Endodermal cell (in vitro differentiated cells): ENCODE data around the gene SC5D. TPM values are rescaled to one million over a fixed set of nuclear protein-coding genes. Genes with fewer than 3 reads are reported as not detected.
A peak's percentile ranks its signal among the peaks of the same experiment; 100 is the strongest.

Experiments used
- DNase-seq: peaks from one replicate; pipeline ENCODE4 v3.0.0-alpha.2; 2017
- H3K27ac ChIP-seq: 2 replicates; pipeline ENCODE4 v1.5.1; 2013; ENCODE audit warnings: mild to moderate bottlenecking, low read depth, low read length, moderate library complexity
- H3K27me3 ChIP-seq: 2 replicates; pipeline ENCODE4 v1.6.1; 2013; ENCODE audit warnings: mild to moderate bottlenecking, low read length, moderate library complexity; ENCODE audit not compliant: insufficient read depth, control insufficient read depth, poor library complexity, severe bottlenecking
- H3K36me3 ChIP-seq: 2 replicates; pipeline ENCODE4 v1.7.0; 2013; ENCODE audit warnings: mild to moderate bottlenecking, low read length, moderate library complexity; ENCODE audit not compliant: control insufficient read depth, insufficient read depth
- H3K4me1 ChIP-seq: one replicate; pipeline ENCODE4 v1.7.0; 2013; ENCODE audit warnings: low read length; ENCODE audit not compliant: control insufficient read depth, insufficient read depth
- H3K4me3 ChIP-seq: 2 replicates; pipeline ENCODE4 v1.5.1; 2013; ENCODE audit warnings: mild to moderate bottlenecking, low read length, moderate library complexity
- H3K9ac ChIP-seq: 2 replicates; pipeline ENCODE4 v1.6.1; 2013; ENCODE audit warnings: mild to moderate bottlenecking, low read length, moderate library complexity; ENCODE audit not compliant: poor library complexity, severe bottlenecking; ENCODE audit errors: extremely low read depth
- H3K9me3 ChIP-seq: 2 replicates; pipeline ENCODE4 v1.6.1; 2013; ENCODE audit warnings: mild to moderate bottlenecking, low read length, moderate library complexity; ENCODE audit not compliant: control insufficient read depth
- H3K27ac Mint-ChIP-seq: 2 replicates; pipeline ENCODE4 v1.8.0; 2020; ENCODE audit warnings: mixed read lengths
- H3K27me3 Mint-ChIP-seq: 2 replicates; pipeline ENCODE4 v1.8.0; 2021; ENCODE audit warnings: mild to moderate bottlenecking, mixed read lengths; ENCODE audit not compliant: insufficient read depth
- H3K36me3 Mint-ChIP-seq: 2 replicates; pipeline ENCODE4 v1.8.0; 2020; ENCODE audit warnings: low read depth, mixed read lengths
- H3K4me1 Mint-ChIP-seq: 2 replicates; pipeline ENCODE4 v1.8.0; 2020; ENCODE audit warnings: mixed read lengths
- H3K4me3 Mint-ChIP-seq: 2 replicates; pipeline ENCODE4 v1.8.0; 2020; ENCODE audit warnings: mild to moderate bottlenecking, moderate library complexity, mixed read lengths
- H3K9me3 Mint-ChIP-seq: 2 replicates; pipeline ENCODE4 v1.8.0; 2020; ENCODE audit warnings: mild to moderate bottlenecking, mixed read lengths
- WGBS, 2 experiments: methylation state at CpG; one replicate each; pipeline versions ENCODE4 v1.1.5 to v1.1.7; 2013; ENCODE audit warnings: missing lambda C conversion rate in 2 of 2, mixed read lengths in 1 of 2; ENCODE audit not compliant: insufficient coverage in 1 of 2, insufficient read length in 1 of 2; 5-methylcytosine and 5-hydroxymethylcytosine counted together
- total RNA-seq, 2 donors: library from RNA; stranded (reverse); fragmentation: NEBNext Ultra II Directional in 1 of 2; extraction: Animal tissue kit (Norgen Biotek cat#: 25700) in 1 of 2; gene quantifications; 2 replicates in 1 of 2; 3 replicates in 1 of 2; pipeline ENCODE4 v1.2.1, GENCODE V29; 2021
- TF ChIP-seq, protein P1 (sequence below): fragments of 200-600 bp; sonication (generic); conservative IDR thresholded peaks from 2 replicates; pipeline ENCODE4 v1.5.0; 2021; ENCODE audit warnings: antibody characterized with exemption, mild to moderate bottlenecking

Gene SC5D
- total RNA-seq, 2 donors from 2014 or later = 66.0 to 70.9 TPM

DNA sequence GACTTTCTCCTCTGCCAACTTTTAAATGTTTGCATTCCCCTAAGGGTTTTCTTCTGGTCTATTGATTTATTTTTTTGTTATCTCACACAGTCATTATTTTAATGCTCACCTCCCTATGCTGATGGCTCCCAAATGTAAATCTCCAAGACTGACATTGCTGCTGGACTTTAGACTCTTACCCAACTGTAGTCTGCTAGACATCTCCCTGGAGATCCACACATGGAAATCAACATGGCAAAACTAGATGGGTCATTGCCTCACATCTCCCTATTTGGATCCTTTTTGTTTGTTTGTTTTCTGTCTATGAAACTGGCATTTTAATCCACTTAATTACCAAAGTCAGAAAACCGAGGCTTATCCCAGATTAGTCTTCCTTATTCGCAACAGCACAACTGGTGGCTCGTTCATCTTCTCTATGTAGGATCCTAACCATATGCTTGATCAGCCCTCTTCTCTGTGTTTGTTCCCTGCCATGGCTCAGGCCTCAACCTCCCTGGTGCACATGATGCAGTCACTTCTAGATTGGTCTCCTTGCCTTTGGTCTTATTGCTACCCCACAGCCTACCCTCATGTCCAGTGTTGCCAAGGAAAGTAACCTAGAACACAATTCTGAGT, 37.3 kb downstream of the SC5D start:
- no peak overlapping the region for H3K9ac ChIP-seq
- no peaks in the 10 kb centered on the region for H3K4me1 Mint-ChIP-seq
- TF ChIP-seq, protein P1, sequence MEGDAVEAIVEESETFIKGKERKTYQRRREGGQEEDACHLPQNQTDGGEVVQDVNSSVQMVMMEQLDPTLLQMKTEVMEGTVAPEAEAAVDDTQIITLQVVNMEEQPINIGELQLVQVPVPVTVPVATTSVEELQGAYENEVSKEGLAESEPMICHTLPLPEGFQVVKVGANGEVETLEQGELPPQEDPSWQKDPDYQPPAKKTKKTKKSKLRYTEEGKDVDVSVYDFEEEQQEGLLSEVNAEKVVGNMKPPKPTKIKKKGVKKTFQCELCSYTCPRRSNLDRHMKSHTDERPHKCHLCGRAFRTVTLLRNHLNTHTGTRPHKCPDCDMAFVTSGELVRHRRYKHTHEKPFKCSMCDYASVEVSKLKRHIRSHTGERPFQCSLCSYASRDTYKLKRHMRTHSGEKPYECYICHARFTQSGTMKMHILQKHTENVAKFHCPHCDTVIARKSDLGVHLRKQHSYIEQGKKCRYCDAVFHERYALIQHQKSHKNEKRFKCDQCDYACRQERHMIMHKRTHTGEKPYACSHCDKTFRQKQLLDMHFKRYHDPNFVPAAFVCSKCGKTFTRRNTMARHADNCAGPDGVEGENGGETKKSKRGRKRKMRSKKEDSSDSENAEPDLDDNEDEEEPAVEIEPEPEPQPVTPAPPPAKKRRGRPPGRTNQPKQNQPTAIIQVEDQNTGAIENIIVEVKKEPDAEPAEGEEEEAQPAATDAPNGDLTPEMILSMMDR = no peak
- peaks cover 2% of the 10 kb centered on the region for H3K27me3 Mint-ChIP-seq
- H3K27ac ChIP-seq = no peak overlapping the region
- no peaks in the 10 kb centered on the region for H3K36me3 ChIP-seq
- H3K9me3 Mint-ChIP-seq = peaks cover 4% of the 10 kb centered on the region
- H3K27ac Mint-ChIP-seq = no peak overlapping the region
- H3K4me3 ChIP-seq = no peak overlapping the region
- no peaks in the 10 kb centered on the region for H3K27me3 ChIP-seq
- no peaks in the 10 kb centered on the region for H3K4me1 ChIP-seq
- 87 to 88% methylated on average over 3 of the region's 3 CpGs for WGBS, 2 experiments
- H3K4me3 Mint-ChIP-seq = no peak overlapping the region
- H3K36me3 Mint-ChIP-seq = no peaks in the 10 kb centered on the region
- no peak for DNase-seq
- peaks cover 4% of the 10 kb centered on the region for H3K9me3 ChIP-seq

DNA sequence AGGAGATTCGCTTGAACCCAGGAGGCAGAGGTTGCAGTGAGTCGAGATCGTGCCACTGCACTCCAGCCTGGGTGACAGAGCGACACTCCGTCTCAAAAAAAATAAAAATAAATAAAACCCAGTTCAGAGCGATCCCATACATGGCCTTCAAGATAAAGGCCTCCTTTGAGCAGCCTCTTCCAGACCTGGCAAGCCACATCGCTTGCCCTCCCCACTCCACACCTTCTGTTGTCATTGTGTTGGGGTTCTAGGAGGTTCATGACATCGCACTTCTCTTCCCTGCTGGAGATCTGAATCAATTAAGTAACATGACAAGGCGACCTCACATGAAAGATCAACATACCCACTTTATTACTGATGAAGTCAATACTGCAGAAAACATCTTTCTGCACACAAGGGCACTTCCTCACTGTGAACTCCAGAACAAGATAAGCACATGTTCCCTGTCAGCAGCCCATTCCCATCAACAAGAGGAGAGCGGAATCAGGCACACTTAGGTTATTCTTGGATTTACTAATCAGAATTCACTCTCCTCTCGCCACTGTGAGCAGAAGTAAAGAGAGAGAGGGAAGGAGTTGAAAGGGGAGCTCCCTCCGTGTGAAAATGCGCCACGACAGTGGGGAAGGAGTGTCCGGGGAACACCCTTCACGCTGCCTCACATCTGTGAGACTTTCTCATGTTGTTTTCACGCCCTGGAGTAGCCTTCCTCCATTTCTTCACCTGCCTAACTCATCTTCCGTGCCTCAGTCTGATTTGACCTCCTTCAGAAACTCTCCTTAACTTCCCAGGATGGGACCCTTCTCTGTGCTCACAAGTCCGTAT, 38.3 kb downstream of the SC5D start:
- H3K4me1 Mint-ChIP-seq = no peaks in the 10 kb centered on the region
- Histone ChIP-seq H3K27ac (no peak overlapping the region), H3K36me3 (no peaks in the 10 kb centered on the region), H3K4me3 (no peak overlapping the region), H3K4me1 (no peaks in the 10 kb centered on the region), H3K9me3 (peaks cover 4% of the 10 kb centered on the region), H3K9ac (no peak overlapping the region), H3K27me3 (no peaks in the 10 kb centered on the region)
- WGBS, 2 experiments = 94% methylated on average over 16 to 19 of the region's 19 CpGs
- H3K36me3 Mint-ChIP-seq = no peaks in the 10 kb centered on the region
- TF ChIP-seq, protein P1 = no peak
- H3K4me3 Mint-ChIP-seq = no peak overlapping the region
- H3K9me3 Mint-ChIP-seq = peaks cover 4% of the 10 kb centered on the region
- H3K27me3 Mint-ChIP-seq = no peaks in the 10 kb centered on the region
- H3K27ac Mint-ChIP-seq = no peak overlapping the region
- DNase-seq = no peak

DNA sequence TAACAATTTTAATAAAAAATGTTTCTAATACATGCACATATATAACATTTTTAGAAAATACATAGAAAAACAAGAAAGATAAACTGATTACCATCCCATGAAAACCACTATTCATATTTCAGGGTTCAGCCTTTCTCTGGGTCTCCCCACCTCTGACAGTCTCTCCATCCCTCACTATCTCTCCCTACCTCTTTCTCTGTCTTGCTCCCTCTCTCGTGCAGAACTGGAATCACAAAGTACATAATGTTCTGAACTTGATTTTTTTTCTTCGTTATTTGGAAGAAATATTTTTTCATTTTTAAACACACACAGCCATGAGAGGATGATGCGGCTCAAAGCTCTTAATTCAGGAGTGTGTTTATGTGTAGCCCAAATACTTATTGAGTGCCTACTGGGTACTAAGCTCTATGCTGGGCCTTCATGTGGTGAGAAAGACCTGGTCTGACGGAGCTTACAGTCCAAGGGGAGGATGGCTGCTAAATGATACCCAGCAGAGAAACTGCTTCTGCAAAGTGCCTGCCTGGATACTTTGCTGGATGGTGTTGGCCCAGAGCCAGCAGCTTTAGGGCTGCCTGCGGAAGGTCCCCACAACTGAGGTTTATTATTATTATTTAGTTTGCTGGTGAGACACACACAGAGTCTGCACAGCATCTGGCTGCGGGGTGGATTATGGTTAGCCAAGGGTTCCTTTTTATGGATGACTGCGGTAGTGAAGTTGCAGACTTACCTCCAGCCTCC, 42.6 kb downstream of the SC5D start:
- no peak overlapping the region for H3K4me3 ChIP-seq
- H3K36me3 ChIP-seq = no peaks in the 10 kb centered on the region
- DNase-seq = no peak
- H3K4me1 ChIP-seq = no peaks in the 10 kb centered on the region
- Mint-ChIP-seq H3K36me3 (no peaks in the 10 kb centered on the region), H3K9me3 (peaks cover 4% of the 10 kb centered on the region), H3K27ac (no peak overlapping the region), H3K4me3 (no peak overlapping the region), H3K4me1 (no peaks in the 10 kb centered on the region), H3K27me3 (peaks cover 2% of the 10 kb centered on the region)
- H3K9ac ChIP-seq = no peak overlapping the region
- 93 to 96% methylated on average over 3 to 7 of the region's 7 CpGs for WGBS, 2 experiments
- no peak overlapping the region for H3K27ac ChIP-seq
- peaks cover 4% of the 10 kb centered on the region for H3K9me3 ChIP-seq
- TF ChIP-seq, protein P1 = peak; percentile 31
- no peaks in the 10 kb centered on the region for H3K27me3 ChIP-seq
